Smooth muscle cell (in vitro differentiated cells): ENCODE data around the gene CSF3. TPM values are rescaled to one million over a fixed set of nuclear protein-coding genes. Genes with fewer than 3 reads are reported as not detected.
"Not testable (repeated sequence)": the region's sequence is repeated elsewhere in the genome, so short reads cannot be mapped to it uniquely, and the experiment has no call there.

Experiments used
- DNase-seq: peaks from one replicate; lab custom pipeline; 2025; ENCODE audit not compliant: unreplicated experiment; lab: John Stamatoyannopoulos, UW
- H2AFZ ChIP-seq: fragments of 200-600 bp; sonication (generic); 2 replicates; pipeline ENCODE4 v1.6.0; 2016; ENCODE audit warnings: antibody characterized with exemption, low read depth, mild to moderate bottlenecking
- H3F3A ChIP-seq: fragments of 200-600 bp; sonication (generic); 2 replicates; pipeline ENCODE4 v1.6.0; 2017; ENCODE audit warnings: antibody characterized with exemption, low read depth
- H3K27ac ChIP-seq: fragments of 200-600 bp; sonication (generic); 2 replicates; pipeline ENCODE4 v1.5.1; 2016; ENCODE audit warnings: low read depth, mild to moderate bottlenecking
- H3K27me3 ChIP-seq: fragments of 200-600 bp; sonication (generic); 2 replicates; pipeline ENCODE4 v1.6.1; 2016; ENCODE audit warnings: low read depth, mild to moderate bottlenecking
- H3K36me3 ChIP-seq: fragments of 200-600 bp; sonication (generic); 2 replicates; pipeline ENCODE4 v1.5.1; 2016; ENCODE audit warnings: low read depth
- H3K4me1 ChIP-seq: fragments of 200-600 bp; sonication (generic); 2 replicates; pipeline ENCODE4 v1.5.1; 2016; ENCODE audit warnings: low read depth
- H3K4me2 ChIP-seq: fragments of 200-600 bp; sonication (generic); 2 replicates; pipeline ENCODE4 v1.6.0; 2016; ENCODE audit warnings: mild to moderate bottlenecking
- H3K4me3 ChIP-seq: fragments of 200-600 bp; sonication (generic); 2 replicates; pipeline ENCODE4 v1.5.1; 2016; ENCODE audit warnings: mild to moderate bottlenecking
- H3K79me2 ChIP-seq: fragments of 200-600 bp; sonication (generic); 2 replicates; pipeline ENCODE4 v1.6.0; 2016; ENCODE audit warnings: low read depth, mild to moderate bottlenecking
- H3K9ac ChIP-seq: fragments of 200-600 bp; sonication (generic); 2 replicates; pipeline ENCODE4 v1.6.0; 2016; ENCODE audit warnings: low read depth
- H3K9me3 ChIP-seq: fragments of 200-600 bp; sonication (generic); replicated peaks from 2 replicates; pipeline ENCODE4 v1.5.1; 2016; ENCODE audit warnings: low read depth
- H4K20me1 ChIP-seq: fragments of 200-600 bp; sonication (generic); 2 replicates; pipeline ENCODE4 v1.6.0; 2016; ENCODE audit warnings: low read depth
- CTCF ChIP-seq: fragments of 200-600 bp; sonication (generic); IDR thresholded peaks from 2 replicates; pipeline ENCODE4 v1.5.1; 2017; ENCODE audit warnings: borderline replicate concordance, mild to moderate bottlenecking, antibody characterized with exemption; ENCODE audit not compliant: insufficient read depth, poor library complexity, severe bottlenecking
- WGBS: methylation state at CpG from one replicate; pipeline ENCODE4 v1.1.7; 2016; ENCODE audit warnings: low lambda C conversion rate; 5-methylcytosine and 5-hydroxymethylcytosine counted together
- polyA plus RNA-seq: library from polyadenylated mRNA; unstranded; fragments of >200 nt; fragmentation: Nextera tagmentation; extraction: Ambion mirVana; gene quantifications from 2 replicates; pipeline ENCODE4 v1.2.1, GENCODE V29; 2016
- total RNA-seq: library from RNA; depleted of rRNA; stranded (reverse); fragments of >200 nt; gene quantifications from 2 replicates; pipeline ENCODE4 v1.2.3, GENCODE V29; 2014

The CSF3 gene
- total and polyA plus RNA-seq, 2 experiments from 2014 or later: not detected

- TF ChIP-seq CTCF: no peak
- H2AFZ ChIP-seq: no peak overlapping the region
- no peak for DNase-seq
- H3K9ac ChIP-seq: no peak overlapping the region
- 90% methylated on average over 7 of the region's 7 CpGs for WGBS
- no peaks in the 10 kb centered on the region for H3F3A ChIP-seq
- no peak overlapping the region for H3K27ac ChIP-seq
- H4K20me1 ChIP-seq: no peaks in the 10 kb centered on the region
- no peak overlapping the region for H3K4me2 ChIP-seq
- H3K9me3 ChIP-seq: no peaks in the 10 kb centered on the region
- H3K27me3 ChIP-seq: no peaks in the 10 kb centered on the region
- H3K4me3 ChIP-seq: no peak overlapping the region
- no peaks in the 10 kb centered on the region for H3K79me2 ChIP-seq
- no peaks in the 10 kb centered on the region for H3K36me3 ChIP-seq
- H3K4me1 ChIP-seq: no peaks in the 10 kb centered on the region
Measured at GRCh38 chr17:40000161-40000560, 15.1 kb upstream of the CSF3 start.

- not testable (repeated sequence) for H3K79me2 ChIP-seq, H3F3A ChIP-seq, H3K9me3 ChIP-seq, H3K36me3 ChIP-seq, H4K20me1 ChIP-seq, H3K4me1 ChIP-seq, H2AFZ ChIP-seq, H3K4me2 ChIP-seq, H3K27ac ChIP-seq, DNase-seq, H3K27me3 ChIP-seq, H3K4me3 ChIP-seq, H3K9ac ChIP-seq
- WGBS: 97% methylated on average over 8 of the region's 8 CpGs
Measured at GRCh38 chr17:40001335-40001734, 13.9 kb upstream of the CSF3 start.

GRCh38 chr17:40004072-40004471, 11.2 kb upstream of the CSF3 start:
- no peaks in the 10 kb centered on the region for H3K27me3 ChIP-seq
- H3K9me3 ChIP-seq: no peaks in the 10 kb centered on the region
- no peaks in the 10 kb centered on the region for H3K4me1 ChIP-seq
- no peak for DNase-seq
- WGBS: 95% methylated on average over 9 of the region's 9 CpGs
- no peaks in the 10 kb centered on the region for H4K20me1 ChIP-seq
- H3K36me3 ChIP-seq: no peaks in the 10 kb centered on the region
- no peaks in the 10 kb centered on the region for H3K79me2 ChIP-seq
- no peak overlapping the region for H3K9ac ChIP-seq
- H2AFZ ChIP-seq: no peak overlapping the region
- no peak overlapping the region for H3K27ac ChIP-seq
- H3K4me3 ChIP-seq: no peak overlapping the region
- H3F3A ChIP-seq: no peaks in the 10 kb centered on the region
- no peak overlapping the region for H3K4me2 ChIP-seq
- no peak for TF ChIP-seq CTCF

- Histone ChIP-seq H3K4me2 (no peak overlapping the region), H3K79me2 (no peaks in the 10 kb centered on the region)
- 95% methylated on average over 7 of the region's 7 CpGs for WGBS
Measured at GRCh38 chr17:40004712-40005111, 10.5 kb upstream of the CSF3 start.

More at GRCh38 chr17:40004712-40005111, 10.5 kb upstream of the CSF3 start:
- no peak for TF ChIP-seq CTCF
- DNase-seq: no peak
- H3K27ac ChIP-seq: no peak overlapping the region
- H3F3A ChIP-seq: no peaks in the 10 kb centered on the region
- H3K4me1 ChIP-seq: no peaks in the 10 kb centered on the region
- H3K9me3 ChIP-seq: no peaks in the 10 kb centered on the region
- no peaks in the 10 kb centered on the region for H3K36me3 ChIP-seq
- H2AFZ ChIP-seq: no peak overlapping the region
- no peak overlapping the region for H3K4me3 ChIP-seq
- no peaks in the 10 kb centered on the region for H3K27me3 ChIP-seq
- no peak overlapping the region for H3K9ac ChIP-seq
- no peaks in the 10 kb centered on the region for H4K20me1 ChIP-seq
